H9 (cell line): ENCODE results near the gene MOV10L1. TPM values are rescaled to one million over a fixed set of nuclear protein-coding genes. Genes with fewer than 3 reads are reported as not detected.

Source experiments
- DNase-seq: peaks from one replicate; pipeline ENCODE4 v3.0.0-alpha.2; 2017
- H2AFZ ChIP-seq: one replicate; pipeline ENCODE4 v1.6.1; 2013; ENCODE audit warnings: mild to moderate bottlenecking, low read length, control low read depth, moderate library complexity
- H2AK5ac ChIP-seq: 2 replicates; pipeline ENCODE4 v1.6.1; 2013; ENCODE audit warnings: low read length, control low read depth, mixed read lengths; ENCODE audit not compliant: insufficient read length
- H2BK120ac ChIP-seq: one replicate; pipeline ENCODE4 v1.6.1; 2013; ENCODE audit warnings: low read depth, mild to moderate bottlenecking, low read length, control low read depth, inconsistent platforms; ENCODE audit not compliant: poor library complexity, severe bottlenecking
- H2BK12ac ChIP-seq: 2 replicates; pipeline ENCODE4 v1.6.1; 2013; ENCODE audit warnings: low read length, control low read depth, mixed read lengths, low read depth; ENCODE audit not compliant: insufficient read length
- H2BK15ac ChIP-seq: 2 replicates; pipeline ENCODE4 v1.6.1; 2013; ENCODE audit warnings: low read depth, low read length, control low read depth
- H2BK20ac ChIP-seq: one replicate; pipeline ENCODE4 v1.6.1; 2013; ENCODE audit warnings: low read depth, mild to moderate bottlenecking, low read length, control low read depth, inconsistent platforms; ENCODE audit not compliant: poor library complexity, severe bottlenecking
- H2BK5ac ChIP-seq: 2 replicates; pipeline ENCODE4 v1.6.1; 2013; ENCODE audit warnings: low read length, control low read depth, mixed read lengths; ENCODE audit not compliant: insufficient read length
- H3K14ac ChIP-seq: 2 replicates; pipeline ENCODE4 v1.6.1; 2013; ENCODE audit warnings: low read length, control low read depth; ENCODE audit not compliant: insufficient read depth
- H3K18ac ChIP-seq: 2 replicates; pipeline ENCODE4 v1.6.1; 2013; ENCODE audit warnings: low read depth, mild to moderate bottlenecking, mixed read lengths, low read length, control low read depth; ENCODE audit not compliant: insufficient read length
- H3K23ac ChIP-seq: 2 replicates; pipeline ENCODE4 v1.6.1; 2013; ENCODE audit warnings: low read length, control low read depth, mixed read lengths, low read depth; ENCODE audit not compliant: insufficient read length
- H3K23me2 ChIP-seq: 2 replicates; pipeline ENCODE4 v1.6.1; 2013; ENCODE audit warnings: low read depth, mild to moderate bottlenecking, mixed read lengths, low read length, control low read depth; ENCODE audit not compliant: insufficient read length, poor library complexity, severe bottlenecking
- H3K27ac ChIP-seq: 2 replicates; pipeline ENCODE4 v1.5.1; 2013; ENCODE audit warnings: low read length, control low read depth, mixed read lengths, low read depth; ENCODE audit not compliant: insufficient read length
- H3K27me3 ChIP-seq: 2 replicates; pipeline ENCODE4 v1.6.1; 2013; ENCODE audit warnings: low read length, control low read depth, inconsistent platforms; ENCODE audit not compliant: insufficient read depth
- H3K4ac ChIP-seq: 2 replicates; pipeline ENCODE4 v1.6.1; 2013; ENCODE audit warnings: low read depth, mild to moderate bottlenecking, control low read depth, inconsistent platforms, low read length, moderate library complexity
- H3K4me1 ChIP-seq: 2 replicates; pipeline ENCODE4 v1.6.1; 2013; ENCODE audit warnings: low read length, control low read depth, inconsistent platforms; ENCODE audit not compliant: insufficient read depth
- H3K4me2 ChIP-seq: 2 replicates; pipeline ENCODE4 v1.6.1; 2013; ENCODE audit warnings: low read length, control low read depth, mixed read lengths; ENCODE audit not compliant: insufficient read length, insufficient read depth
- H3K56ac ChIP-seq: 2 replicates; pipeline ENCODE4 v1.6.1; 2013; ENCODE audit warnings: low read depth, mild to moderate bottlenecking, mixed read lengths, low read length, control low read depth; ENCODE audit not compliant: insufficient read length
- H3K79me1 ChIP-seq: 2 replicates; pipeline ENCODE4 v1.6.1; 2013; ENCODE audit warnings: low read depth, mild to moderate bottlenecking, moderate library complexity, low read length, control low read depth, inconsistent platforms; ENCODE audit not compliant: insufficient read depth, poor library complexity, severe bottlenecking
- H3K79me2 ChIP-seq: 2 replicates; pipeline ENCODE4 v1.6.1; 2013; ENCODE audit warnings: low read length, control low read depth, inconsistent platforms; ENCODE audit not compliant: insufficient read depth
- H3K9ac ChIP-seq: 2 replicates; pipeline ENCODE4 v1.6.1; 2013; ENCODE audit warnings: low read length, control low read depth, mixed read lengths; ENCODE audit not compliant: insufficient read length; ENCODE audit errors: extremely low read depth
- H3K9me3 ChIP-seq: one replicate; pipeline ENCODE4 v1.6.1; 2013; ENCODE audit warnings: low read depth, low read length, inconsistent platforms; ENCODE audit not compliant: control insufficient read depth
- H3T11ph ChIP-seq: one replicate; pipeline ENCODE4 v1.6.1; 2013; ENCODE audit warnings: mild to moderate bottlenecking, low read length, control low read depth, inconsistent platforms
- H4K20me1 ChIP-seq: one replicate; pipeline ENCODE4 v1.6.1; 2013; ENCODE audit not compliant: control insufficient read depth, insufficient read length, insufficient read depth
- H4K5ac ChIP-seq: 2 replicates; pipeline ENCODE4 v1.6.1; 2013; ENCODE audit warnings: low read depth, mild to moderate bottlenecking, mixed read lengths, low read length, control low read depth; ENCODE audit not compliant: insufficient read length
- H4K8ac ChIP-seq: replicated peaks from 2 replicates; pipeline ENCODE4 v1.6.1; 2013; ENCODE audit warnings: low read length, control low read depth, mixed read lengths, low read depth; ENCODE audit not compliant: insufficient read length
- H4K91ac ChIP-seq: 2 replicates; pipeline ENCODE4 v1.6.1; 2013; ENCODE audit warnings: low read depth, mild to moderate bottlenecking, moderate library complexity, mixed read lengths, low read length, control low read depth; ENCODE audit not compliant: insufficient read length
- H3K27ac Mint-ChIP-seq, 3 experiments: 2 replicates in 2 of 3; 3 replicates in 1 of 3; pipeline ENCODE4 v1.8.0; 2020 to 2021; ENCODE audit warnings: mixed read lengths in 3 of 3, mild to moderate bottlenecking in 1 of 3, moderate library complexity in 1 of 3
- H3K27me3 Mint-ChIP-seq: 2 replicates; pipeline ENCODE4 v1.8.0; 2021; ENCODE audit warnings: low read depth, mild to moderate bottlenecking, moderate library complexity, mixed read lengths
- H3K36me3 Mint-ChIP-seq, 3 experiments: 2 replicates in 2 of 3; 3 replicates in 1 of 3; pipeline ENCODE4 v1.8.0; 2020 to 2021; ENCODE audit warnings: low read depth in 3 of 3, mixed read lengths in 3 of 3; ENCODE audit not compliant: insufficient read depth in 1 of 3
- H3K4me1 Mint-ChIP-seq, 2 experiments: 2 replicates each; pipeline ENCODE4 v1.8.0; 2020; ENCODE audit warnings: mixed read lengths in 2 of 2
- H3K4me3 Mint-ChIP-seq, 2 experiments: 2 replicates in 1 of 2; 3 replicates in 1 of 2; pipeline ENCODE4 v1.8.0; 2020 to 2021; ENCODE audit warnings: mild to moderate bottlenecking in 2 of 2, mixed read lengths in 2 of 2, moderate library complexity in 1 of 2
- H3K9me3 Mint-ChIP-seq, 2 experiments: 2 replicates in 1 of 2; 3 replicates in 1 of 2; pipeline ENCODE4 v1.8.0; 2020; ENCODE audit warnings: mild to moderate bottlenecking in 2 of 2, mixed read lengths in 2 of 2, moderate library complexity in 1 of 2
- WGBS: extraction: QIAGEN DNeasy Blood & Tissue Kit; methylation state at CpG from one replicate; pipeline ENCODE4 v1.1.7; 2013; ENCODE audit warnings: missing lambda C conversion rate, low lambda C conversion rate, mixed read lengths; ENCODE audit not compliant: insufficient read length; ENCODE audit errors: extremely low coverage; 5-methylcytosine and 5-hydroxymethylcytosine counted together
- total RNA-seq: library from RNA; stranded (reverse); gene quantifications from 2 replicates; pipeline ENCODE4 v1.2.1, GENCODE V29; 2021
- TF ChIP-seq, protein P1 (sequence below): fragments of 200-600 bp; sonication (generic); conservative IDR thresholded peaks from 3 replicates; pipeline ENCODE4 v1.8.0; 2021; ENCODE audit warnings: antibody characterized with exemption, mild to moderate bottlenecking

Gene MOV10L1
- total RNA-seq, 1 experiment from 2014 or later: not detected

- no peaks in the 10 kb centered on the region; the same call in 1 of the 2 replicates for H3K27me3 ChIP-seq
- H4K20me1 ChIP-seq: no peaks in the 10 kb centered on the region
- no peak overlapping the region for H4K8ac ChIP-seq
- H3K79me1 ChIP-seq: no peaks in the 10 kb centered on the region
- Mint-ChIP-seq H3K36me3 (peaks cover 0 to 14% (median 4%) of the 10 kb centered on the region in 3 experiments; a peak in 5 of 7 replicates), H3K4me3 (no peak overlapping the region), H3K27me3 (peaks cover 4% of the 10 kb centered on the region), H3K27ac (no peak overlapping the region), H3K4me1 (no peaks in the 10 kb centered on the region), H3K9me3 (no peaks in the 10 kb centered on the region; a peak in 2 of 5 replicates)
- H2BK12ac ChIP-seq: no peak overlapping the region
- H2BK5ac ChIP-seq: no peak overlapping the region
- no peak overlapping the region for H2AFZ ChIP-seq
- no peak overlapping the region for H2BK20ac ChIP-seq
- H3K23ac ChIP-seq: no peak overlapping the region
- H3K4me1 ChIP-seq: no peaks in the 10 kb centered on the region
- no peak overlapping the region for H3K56ac ChIP-seq
- H3K18ac ChIP-seq: no peak overlapping the region
- H3K4me2 ChIP-seq: no peak overlapping the region
- no peak overlapping the region for H3K27ac ChIP-seq
- H3K23me2 ChIP-seq: no peaks in the 10 kb centered on the region
- no peak overlapping the region for H2AK5ac ChIP-seq
- H3K4ac ChIP-seq: no peak overlapping the region
- no peak overlapping the region for H3T11ph ChIP-seq
- no peaks in the 10 kb centered on the region for H3K79me2 ChIP-seq
- TF ChIP-seq, protein P1, sequence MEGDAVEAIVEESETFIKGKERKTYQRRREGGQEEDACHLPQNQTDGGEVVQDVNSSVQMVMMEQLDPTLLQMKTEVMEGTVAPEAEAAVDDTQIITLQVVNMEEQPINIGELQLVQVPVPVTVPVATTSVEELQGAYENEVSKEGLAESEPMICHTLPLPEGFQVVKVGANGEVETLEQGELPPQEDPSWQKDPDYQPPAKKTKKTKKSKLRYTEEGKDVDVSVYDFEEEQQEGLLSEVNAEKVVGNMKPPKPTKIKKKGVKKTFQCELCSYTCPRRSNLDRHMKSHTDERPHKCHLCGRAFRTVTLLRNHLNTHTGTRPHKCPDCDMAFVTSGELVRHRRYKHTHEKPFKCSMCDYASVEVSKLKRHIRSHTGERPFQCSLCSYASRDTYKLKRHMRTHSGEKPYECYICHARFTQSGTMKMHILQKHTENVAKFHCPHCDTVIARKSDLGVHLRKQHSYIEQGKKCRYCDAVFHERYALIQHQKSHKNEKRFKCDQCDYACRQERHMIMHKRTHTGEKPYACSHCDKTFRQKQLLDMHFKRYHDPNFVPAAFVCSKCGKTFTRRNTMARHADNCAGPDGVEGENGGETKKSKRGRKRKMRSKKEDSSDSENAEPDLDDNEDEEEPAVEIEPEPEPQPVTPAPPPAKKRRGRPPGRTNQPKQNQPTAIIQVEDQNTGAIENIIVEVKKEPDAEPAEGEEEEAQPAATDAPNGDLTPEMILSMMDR: no peak
- WGBS: no CpG with 5 or more reads among the region's 76 CpGs
- no peak overlapping the region for H4K5ac ChIP-seq
- no peak overlapping the region for H4K91ac ChIP-seq
- no peak overlapping the region for H3K9ac ChIP-seq
- no peak overlapping the region for H2BK15ac ChIP-seq
- H2BK120ac ChIP-seq: no peak overlapping the region
- no peak overlapping the region for H3K14ac ChIP-seq
- no peak for DNase-seq
- no peaks in the 10 kb centered on the region for H3K9me3 ChIP-seq
Observed at GRCh38 chr22:50176850-50177536, 87.2 kb downstream of the MOV10L1 start.
